Sigmoid colon (tissue), 4 donors: Measurements from ENCODE around the gene KDM5D.

Experiments used
- CTCF ChIP-seq, 4 experiments: fragments of 450-650 bp in 3 of 4; fragments of 200-600 bp in 1 of 4; IDR thresholded peaks; one replicate each; pipeline ENCODE4 v1.5.1; 2016 to 2019; ENCODE audit warnings: antibody characterized with exemption in 4 of 4, mild to moderate bottlenecking in 3 of 4, moderate library complexity in 2 of 4
- EP300 ChIP-seq, 4 donors: sonication (generic); formaldehyde crosslinking; IDR thresholded peaks; one replicate each; pipeline ENCODE4 v1.6.1; 2017; ENCODE audit warnings: antibody characterized with exemption in 4 of 4
- POLR2A ChIP-seq, 2 donors: fragments of 450-650 bp; IDR thresholded peaks; one replicate each; pipeline ENCODE4 v1.6.1; 2016; ENCODE audit warnings: antibody characterized with exemption in 2 of 2, mild to moderate bottlenecking in 2 of 2, moderate library complexity in 2 of 2
- POLR2AphosphoS5 ChIP-seq, 4 donors: sonication (generic); formaldehyde crosslinking; IDR thresholded peaks; one replicate each; pipeline ENCODE4 v1.6.1; 2017; ENCODE audit warnings: antibody characterized with exemption in 4 of 4

- TF ChIP-seq POLR2AphosphoS5 (IDR thresholded peaks at IDR 0.05) (no peak), CTCF (IDR thresholded peaks at IDR 0.05) (no peak), POLR2A (IDR thresholded peaks at IDR 0.05) (no peak), EP300 (IDR thresholded peaks at IDR 0.05) (no peak)
Measured at GRCh38 chrY:19734425-19734824, 10.1 kb downstream of the KDM5D start.
